ENCODE results near the gene ALDH3A2.

DNA sequence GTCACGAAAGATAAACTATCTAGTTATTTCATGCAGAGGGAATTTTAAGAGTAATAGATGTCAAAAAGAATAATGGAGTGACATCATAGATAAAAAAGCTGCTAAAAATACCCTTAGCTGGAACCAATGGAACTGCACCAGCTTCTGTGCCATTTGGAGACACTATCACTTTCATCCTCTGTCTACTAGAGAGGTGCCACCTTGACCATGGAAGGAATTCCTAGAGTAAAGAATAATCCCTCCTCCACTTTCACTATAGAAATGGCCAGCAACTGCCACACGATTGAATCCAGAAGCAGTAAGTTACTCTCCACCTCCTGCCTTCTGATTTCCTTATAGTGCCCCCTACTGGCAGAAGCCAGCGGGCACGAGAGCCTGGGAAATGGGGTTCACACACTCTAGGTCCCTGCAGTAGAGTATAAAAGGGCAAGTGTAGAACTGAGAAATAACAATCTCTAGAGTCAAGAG is 2.8 kb upstream of the ALDH3A2 start:
- TF ChIP-seq, protein P1, sequence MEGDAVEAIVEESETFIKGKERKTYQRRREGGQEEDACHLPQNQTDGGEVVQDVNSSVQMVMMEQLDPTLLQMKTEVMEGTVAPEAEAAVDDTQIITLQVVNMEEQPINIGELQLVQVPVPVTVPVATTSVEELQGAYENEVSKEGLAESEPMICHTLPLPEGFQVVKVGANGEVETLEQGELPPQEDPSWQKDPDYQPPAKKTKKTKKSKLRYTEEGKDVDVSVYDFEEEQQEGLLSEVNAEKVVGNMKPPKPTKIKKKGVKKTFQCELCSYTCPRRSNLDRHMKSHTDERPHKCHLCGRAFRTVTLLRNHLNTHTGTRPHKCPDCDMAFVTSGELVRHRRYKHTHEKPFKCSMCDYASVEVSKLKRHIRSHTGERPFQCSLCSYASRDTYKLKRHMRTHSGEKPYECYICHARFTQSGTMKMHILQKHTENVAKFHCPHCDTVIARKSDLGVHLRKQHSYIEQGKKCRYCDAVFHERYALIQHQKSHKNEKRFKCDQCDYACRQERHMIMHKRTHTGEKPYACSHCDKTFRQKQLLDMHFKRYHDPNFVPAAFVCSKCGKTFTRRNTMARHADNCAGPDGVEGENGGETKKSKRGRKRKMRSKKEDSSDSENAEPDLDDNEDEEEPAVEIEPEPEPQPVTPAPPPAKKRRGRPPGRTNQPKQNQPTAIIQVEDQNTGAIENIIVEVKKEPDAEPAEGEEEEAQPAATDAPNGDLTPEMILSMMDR (IDR thresholded peaks at IDR 0.05; ENCODE audit: borderline replicate concordance, extremely low read depth, low read length, poor library complexity, severe bottlenecking), result peak; percentile 71
- TF ChIP-seq EZH2 (IDR thresholded peaks at IDR 0.05; ENCODE audit: borderline replicate concordance, low read depth, low read length, severe bottlenecking), result no peak

Data from DND-41 (cell line).